ENCODE results near the gene TRIM65. TPM values are rescaled to one million over a fixed set of nuclear protein-coding genes. Genes with fewer than 3 reads are reported as not detected.

TRIM65 gene
- total and polyA plus RNA-seq, 7 donors = 9.0 to 14.8 (median 9.3) TPM

- DNase-seq (no peak), ATAC-seq (no peak)
- no peaks in the 10 kb centered on the region for H3K27me3 ChIP-seq (ENCODE audit: insufficient read depth in 3 of 3, low read length in 2 of 3)
- intact Hi-C loops (cut with DNase I) = loop anchor here (5.0 kb wide), 2 partner anchors 60 to 70 kb away; a partner anchor contains a TSS
- peaks cover 15 to 61% of the 10 kb centered on the region in 2 donors for H3K36me3 ChIP-seq (ENCODE audit: insufficient read depth in 1 of 2, low read depth in 1 of 2)
- H3K4me1 ChIP-seq = peaks cover 58% of the 10 kb centered on the region
- TF ChIP-seq, protein P1, sequence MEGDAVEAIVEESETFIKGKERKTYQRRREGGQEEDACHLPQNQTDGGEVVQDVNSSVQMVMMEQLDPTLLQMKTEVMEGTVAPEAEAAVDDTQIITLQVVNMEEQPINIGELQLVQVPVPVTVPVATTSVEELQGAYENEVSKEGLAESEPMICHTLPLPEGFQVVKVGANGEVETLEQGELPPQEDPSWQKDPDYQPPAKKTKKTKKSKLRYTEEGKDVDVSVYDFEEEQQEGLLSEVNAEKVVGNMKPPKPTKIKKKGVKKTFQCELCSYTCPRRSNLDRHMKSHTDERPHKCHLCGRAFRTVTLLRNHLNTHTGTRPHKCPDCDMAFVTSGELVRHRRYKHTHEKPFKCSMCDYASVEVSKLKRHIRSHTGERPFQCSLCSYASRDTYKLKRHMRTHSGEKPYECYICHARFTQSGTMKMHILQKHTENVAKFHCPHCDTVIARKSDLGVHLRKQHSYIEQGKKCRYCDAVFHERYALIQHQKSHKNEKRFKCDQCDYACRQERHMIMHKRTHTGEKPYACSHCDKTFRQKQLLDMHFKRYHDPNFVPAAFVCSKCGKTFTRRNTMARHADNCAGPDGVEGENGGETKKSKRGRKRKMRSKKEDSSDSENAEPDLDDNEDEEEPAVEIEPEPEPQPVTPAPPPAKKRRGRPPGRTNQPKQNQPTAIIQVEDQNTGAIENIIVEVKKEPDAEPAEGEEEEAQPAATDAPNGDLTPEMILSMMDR (IDR thresholded peaks at IDR 0.05) = no peak
- H3K27ac ChIP-seq = peak overlapping the region; percentile 95
- no peak overlapping the region for H3K4me3 ChIP-seq
- 84% methylated on average over 33 to 34 of the region's 34 CpGs for WGBS, 3 donors
- H3K9me3 ChIP-seq = no peaks in the 10 kb centered on the region
Observed at GRCh38 chr17:75846692-75847613, 49.8 kb downstream of the TRIM65 start.

DNA sequence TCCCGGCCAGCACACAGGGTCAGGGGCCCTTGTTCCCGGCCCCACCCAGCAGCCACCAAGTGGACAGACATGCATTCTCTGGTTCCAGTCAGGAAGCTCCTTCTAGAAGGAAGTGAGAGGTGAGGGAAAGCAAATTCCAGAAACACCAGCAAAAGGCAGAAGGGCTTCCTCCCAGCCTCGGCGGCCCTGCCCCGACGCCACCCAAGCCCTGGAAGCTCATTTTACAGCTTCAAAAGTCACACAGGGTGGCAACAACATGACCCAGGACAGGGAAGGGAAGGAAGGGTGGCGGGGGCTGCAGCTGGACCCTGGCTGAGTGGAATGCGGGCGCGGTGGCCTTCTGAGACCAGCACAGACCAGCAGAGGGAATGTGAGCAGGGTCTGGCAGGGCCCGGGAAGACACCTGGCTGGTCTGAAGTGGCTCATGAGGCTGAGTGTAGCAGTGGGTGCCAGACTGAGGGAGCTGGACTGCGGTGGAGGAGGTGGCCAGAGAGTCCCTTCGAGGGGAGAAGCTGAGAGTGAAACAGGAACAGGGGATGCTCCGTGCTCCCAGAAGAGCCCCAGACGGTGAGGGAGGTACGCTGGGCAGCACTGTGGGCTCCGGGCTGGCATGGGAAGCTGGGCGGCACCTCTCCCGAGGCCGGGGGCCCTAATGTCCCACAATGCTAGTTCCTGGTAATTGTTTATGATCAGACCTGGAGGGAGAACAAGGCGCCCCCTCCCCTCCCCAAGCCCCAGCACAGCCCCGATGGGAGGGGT lies 50.6 kb downstream of the TRIM65 start:
- no peak for ATAC-seq
- no peak for DNase-seq
- Histone ChIP-seq H3K27me3 (ENCODE audit: insufficient read depth in 3 of 3, low read length in 2 of 3) (no peaks in the 10 kb centered on the region), H3K36me3 (ENCODE audit: insufficient read depth in 1 of 2, low read depth in 1 of 2) (peaks cover 15 to 55% of the 10 kb centered on the region in 2 donors), H3K4me1 (peaks cover 51% of the 10 kb centered on the region), H3K9me3 (no peaks in the 10 kb centered on the region), H3K4me3 (no peak overlapping the region), H3K27ac (peak overlapping the region; percentile 95)
- intact Hi-C loops (cut with DNase I) = loop anchor here (5.0 kb wide), 2 partner anchors 59 to 69 kb away; a partner anchor contains a TSS
- 60 to 67% (median 62%) methylated on average over 21 to 22 of the region's 22 CpGs for WGBS, 3 donors
- TF ChIP-seq, protein P1 (IDR thresholded peaks at IDR 0.05) = no peak

- TF ChIP-seq, protein P1 (IDR thresholded peaks at IDR 0.05) = peak; percentile 90
- intact Hi-C loops (cut with DNase I) = loop anchor here (5.0 kb wide), 2 partner anchors 58 to 68 kb away; a partner anchor contains a TSS
- peak; percentile 91 to 97 for DNase-seq
- Histone ChIP-seq H3K4me1 (peaks cover 42% of the 10 kb centered on the region), H3K9me3 (no peaks in the 10 kb centered on the region), H3K27me3 (ENCODE audit: insufficient read depth in 3 of 3, low read length in 2 of 3) (no peaks in the 10 kb centered on the region), H3K4me3 (peak overlapping the region; percentile 19), H3K27ac (peak overlapping the region; percentile 95), H3K36me3 (ENCODE audit: insufficient read depth in 1 of 2, low read depth in 1 of 2) (peaks cover 15 to 54% of the 10 kb centered on the region in 2 donors)
- WGBS, 3 donors = 6 to 20% (median 8%) methylated on average over 21 of the region's 21 CpGs
- peak; percentile 88 to 91 (median 89) for ATAC-seq
Observed at GRCh38 chr17:75845058-75845711, 51.6 kb downstream of the TRIM65 start.

- TF ChIP-seq, protein P1 (IDR thresholded peaks at IDR 0.05) = no peak
- peak in 1 of 2 donors; percentile 73 for DNase-seq
- H3K4me3 ChIP-seq = peak overlapping the region; percentile 34
- peaks cover 15 to 54% of the 10 kb centered on the region in 2 donors for H3K36me3 ChIP-seq (ENCODE audit: insufficient read depth in 1 of 2, low read depth in 1 of 2)
- intact Hi-C loops (cut with DNase I) = loop anchor here (5.0 kb wide), 2 partner anchors 57 to 67 kb away; a partner anchor contains a TSS
- peak overlapping the region; percentile 95 for H3K27ac ChIP-seq
- H3K4me1 ChIP-seq = peaks cover 38% of the 10 kb centered on the region
- WGBS, 3 donors = 31 to 54% (median 46%) methylated on average over 9 to 14 of the region's 14 CpGs
- no peaks in the 10 kb centered on the region for H3K9me3 ChIP-seq
- H3K27me3 ChIP-seq (ENCODE audit: insufficient read depth in 3 of 3, low read length in 2 of 3) = no peaks in the 10 kb centered on the region
- peak; percentile 61 to 71 (median 68) for ATAC-seq
Observed at GRCh38 chr17:75844530-75845057, 52.2 kb downstream of the TRIM65 start.
